HuH-7 (cell line): Measurements from ENCODE around the gene RTN4RL1.

ENCODE experiments used
- DNase-seq: peaks from one replicate; pipeline ENCODE4 v3.0.0; 2011; ENCODE audit warnings: low spot score

RTN4RL1 gene

GRCh38 chr17:2025220-2025621 lies at the start of gene RTN4RL1:
RTN4RL1 (minus strand) TSS chr17:2025334; CDS start chr17:2024865, 469 bp downstream.
- DNase-seq = peak; percentile 73

- no peak for DNase-seq
Measured at GRCh38 chr17:2074919-2075318, 49.8 kb upstream of the RTN4RL1 start.

GRCh38 chr17:2071455-2072281 lies 46.5 kb upstream of the RTN4RL1 start:
- DNase-seq = no peak

- DNase-seq = no peak
Measured at GRCh38 chr17:2071024-2071385, 45.9 kb upstream of the RTN4RL1 start.

- DNase-seq = no peak
Measured at GRCh38 chr17:2070241-2071023, 45.3 kb upstream of the RTN4RL1 start.

GRCh38 chr17:2068519-2069051 lies 43.5 kb upstream of the RTN4RL1 start:
- no peak for DNase-seq

- DNase-seq = no peak
Measured at GRCh38 chr17:2068031-2068518, 42.9 kb upstream of the RTN4RL1 start.

- DNase-seq = no peak
Measured at GRCh38 chr17:2067608-2068024, 42.5 kb upstream of the RTN4RL1 start.

GRCh38 chr17:2067048-2067561 lies 42.0 kb upstream of the RTN4RL1 start:
- no peak for DNase-seq

- DNase-seq = no peak
Measured at GRCh38 chr17:2065949-2066400, 40.8 kb upstream of the RTN4RL1 start.

GRCh38 chr17:2064980-2065785 lies 40.0 kb upstream of the RTN4RL1 start:
- DNase-seq = peak; percentile 64

- DNase-seq = no peak
Measured at GRCh38 chr17:2064520-2064971, 39.4 kb upstream of the RTN4RL1 start.

- no peak for DNase-seq
Measured at GRCh38 chr17:2064147-2064489, 39.0 kb upstream of the RTN4RL1 start.

GRCh38 chr17:2063261-2064146 lies 38.4 kb upstream of the RTN4RL1 start:
- DNase-seq = no peak

GRCh38 chr17:2062571-2063183 lies 37.5 kb upstream of the RTN4RL1 start:
- no peak for DNase-seq

- no peak for DNase-seq
Measured at GRCh38 chr17:2061441-2061958, 36.4 kb upstream of the RTN4RL1 start.

GRCh38 chr17:2060681-2061440 lies 35.7 kb upstream of the RTN4RL1 start:
- DNase-seq = no peak

GRCh38 chr17:2060385-2060658 lies 35.2 kb upstream of the RTN4RL1 start:
- DNase-seq = no peak
